Measurements from ENCODE around the gene KRTAP6-2. TPM values are rescaled to one million over a fixed set of nuclear protein-coding genes. Genes with fewer than 3 reads are reported as not detected.

KRTAP6-2 gene
- total RNA-seq, 2 experiments from 2014 or later = not detected

DNA sequence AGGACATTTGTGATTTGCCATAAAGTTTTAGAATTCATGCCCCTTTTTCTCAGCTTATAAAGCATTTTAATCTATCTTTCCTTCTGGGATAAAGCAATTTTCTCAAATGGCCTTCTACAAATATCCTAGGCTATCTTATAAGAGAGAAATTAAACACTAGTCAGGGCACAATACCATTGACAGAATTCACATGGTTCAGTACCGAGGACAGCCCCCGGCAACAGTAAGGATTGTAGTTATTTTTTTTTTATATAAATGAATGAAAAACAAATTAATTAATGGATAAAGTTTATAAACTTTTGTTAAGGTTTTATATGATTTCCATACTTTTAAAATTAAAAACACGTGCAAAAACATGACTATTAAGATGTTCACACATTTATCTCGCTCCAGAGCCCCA, 29.4 kb upstream of the KRTAP6-2 start:
- intact Hi-C loops (cut with micrococcal nuclease; ENCODE audit: unreplicated experiment) = no loop called here
- BruUV-seq (replicated peaks) = no TSS peak

GRCh38 chr21:30625449-30626165, 26.9 kb upstream of the KRTAP6-2 start:
- Histone ChIP-seq H4K20me1 (ENCODE audit: insufficient read depth, low read length) (no peaks in the 10 kb centered on the region), H3K9me2 (ENCODE audit: insufficient read depth, low read length) (no peaks in the 10 kb centered on the region), H3K4me2 (ENCODE audit: low read length) (no peak overlapping the region), H3K27ac (ENCODE audit: low read depth, low read length, poor library complexity, severe bottlenecking) (no peak overlapping the region), H2AFZ (ENCODE audit: low read length) (no peak overlapping the region), H3K4me3 (ENCODE audit: low read depth, low read length, poor library complexity, severe bottlenecking) (no peak overlapping the region), H3K4me1 (ENCODE audit: insufficient read depth, low read length, poor library complexity, severe bottlenecking) (no peaks in the 10 kb centered on the region), H3K36me3 (ENCODE audit: insufficient read depth, low read length) (no peaks in the 10 kb centered on the region), H3K9me3 (ENCODE audit: low read length) (peaks cover 8% of the 10 kb centered on the region; the same call in 1 of the 2 replicates), H3K79me2 (ENCODE audit: insufficient read depth, low read depth, low read length) (no peaks in the 10 kb centered on the region)
- no peak for DNase-seq (ENCODE audit: low spot score)
- intact Hi-C loops (cut with micrococcal nuclease; ENCODE audit: unreplicated experiment) = no loop called here
- BruUV-seq (replicated peaks) = no TSS peak
- TF ChIP-seq, protein P1, sequence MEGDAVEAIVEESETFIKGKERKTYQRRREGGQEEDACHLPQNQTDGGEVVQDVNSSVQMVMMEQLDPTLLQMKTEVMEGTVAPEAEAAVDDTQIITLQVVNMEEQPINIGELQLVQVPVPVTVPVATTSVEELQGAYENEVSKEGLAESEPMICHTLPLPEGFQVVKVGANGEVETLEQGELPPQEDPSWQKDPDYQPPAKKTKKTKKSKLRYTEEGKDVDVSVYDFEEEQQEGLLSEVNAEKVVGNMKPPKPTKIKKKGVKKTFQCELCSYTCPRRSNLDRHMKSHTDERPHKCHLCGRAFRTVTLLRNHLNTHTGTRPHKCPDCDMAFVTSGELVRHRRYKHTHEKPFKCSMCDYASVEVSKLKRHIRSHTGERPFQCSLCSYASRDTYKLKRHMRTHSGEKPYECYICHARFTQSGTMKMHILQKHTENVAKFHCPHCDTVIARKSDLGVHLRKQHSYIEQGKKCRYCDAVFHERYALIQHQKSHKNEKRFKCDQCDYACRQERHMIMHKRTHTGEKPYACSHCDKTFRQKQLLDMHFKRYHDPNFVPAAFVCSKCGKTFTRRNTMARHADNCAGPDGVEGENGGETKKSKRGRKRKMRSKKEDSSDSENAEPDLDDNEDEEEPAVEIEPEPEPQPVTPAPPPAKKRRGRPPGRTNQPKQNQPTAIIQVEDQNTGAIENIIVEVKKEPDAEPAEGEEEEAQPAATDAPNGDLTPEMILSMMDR (conservative IDR thresholded peaks at IDR 0.05; ENCODE audit: low read length) = no peak
- TF ChIP-seq EZH2phosphoT487 (IDR thresholded peaks at IDR 0.05; ENCODE audit: borderline replicate concordance, low read depth, low read length) = no peak
- CTCF ChIA-PET (ENCODE audit: unreplicated experiment) = no interaction called here
- POLR2A ChIA-PET = interaction anchor here (0.6 kb wide), 1 partner anchor 17 kb away, joined by 3 read pairs; no protein-coding TSS in a partner anchor

More for the DNA sequence above, 29.4 kb upstream of the KRTAP6-2 start:
- no peak overlapping the region for H3K4me3 ChIP-seq (ENCODE audit: low read depth, low read length, poor library complexity, severe bottlenecking)
- no peaks in the 10 kb centered on the region for H3K79me2 ChIP-seq (ENCODE audit: insufficient read depth, low read depth, low read length)
- no peak overlapping the region for H3K4me2 ChIP-seq (ENCODE audit: low read length)
- H4K20me1 ChIP-seq (ENCODE audit: insufficient read depth, low read length) = no peaks in the 10 kb centered on the region
- no peak overlapping the region for H2AFZ ChIP-seq (ENCODE audit: low read length)
- peaks cover 8% of the 10 kb centered on the region; the same call in 1 of the 2 replicates for H3K9me3 ChIP-seq (ENCODE audit: low read length)
- H3K9me2 ChIP-seq (ENCODE audit: insufficient read depth, low read length) = no peaks in the 10 kb centered on the region
- no peaks in the 10 kb centered on the region for H3K4me1 ChIP-seq (ENCODE audit: insufficient read depth, low read length, poor library complexity, severe bottlenecking)
- ChIA-PET CTCF (ENCODE audit: unreplicated experiment) (no interaction called here), POLR2A (no interaction called here)
- TF ChIP-seq, protein P1 (conservative IDR thresholded peaks at IDR 0.05; ENCODE audit: low read length) = no peak
- TF ChIP-seq EZH2phosphoT487 (IDR thresholded peaks at IDR 0.05; ENCODE audit: borderline replicate concordance, low read depth, low read length) = no peak
- no peaks in the 10 kb centered on the region for H3K36me3 ChIP-seq (ENCODE audit: insufficient read depth, low read length)
- no peak overlapping the region for H3K27ac ChIP-seq (ENCODE audit: low read depth, low read length, poor library complexity, severe bottlenecking)
- no peak for DNase-seq (ENCODE audit: low spot score)

GRCh38 chr21:30623362-30623761, 24.7 kb upstream of the KRTAP6-2 start:
- Histone ChIP-seq H3K9me2 (ENCODE audit: insufficient read depth, low read length) (no peaks in the 10 kb centered on the region), H3K4me2 (ENCODE audit: low read length) (no peak overlapping the region), H4K20me1 (ENCODE audit: insufficient read depth, low read length) (no peaks in the 10 kb centered on the region), H3K4me3 (ENCODE audit: low read depth, low read length, poor library complexity, severe bottlenecking) (no peak overlapping the region), H3K36me3 (ENCODE audit: insufficient read depth, low read length) (no peaks in the 10 kb centered on the region), H2AFZ (ENCODE audit: low read length) (no peak overlapping the region), H3K27ac (ENCODE audit: low read depth, low read length, poor library complexity, severe bottlenecking) (no peak overlapping the region), H3K79me2 (ENCODE audit: insufficient read depth, low read depth, low read length) (no peaks in the 10 kb centered on the region), H3K4me1 (ENCODE audit: insufficient read depth, low read length, poor library complexity, severe bottlenecking) (no peaks in the 10 kb centered on the region), H3K9me3 (ENCODE audit: low read length) (peaks cover 8% of the 10 kb centered on the region; the same call in 1 of the 2 replicates)
- intact Hi-C loops (cut with micrococcal nuclease; ENCODE audit: unreplicated experiment) = no loop called here
- TF ChIP-seq, protein P1 (conservative IDR thresholded peaks at IDR 0.05; ENCODE audit: low read length) = no peak
- TF ChIP-seq EZH2phosphoT487 (IDR thresholded peaks at IDR 0.05; ENCODE audit: borderline replicate concordance, low read depth, low read length) = no peak
- DNase-seq (ENCODE audit: low spot score) = no peak
- ChIA-PET CTCF (ENCODE audit: unreplicated experiment) (interaction anchor here (0.6 kb wide), 1 partner anchor 41 kb away, joined by 3 read pairs; no protein-coding TSS in a partner anchor), POLR2A (interaction anchor here (0.7 kb wide), 1 partner anchor 14 kb away, joined by 6 read pairs; no protein-coding TSS in a partner anchor)
- no TSS peak for BruUV-seq (replicated peaks)
